Astrocyte of the cerebellum (primary cell): Measurements from ENCODE around the gene COQ10B.
"Not testable (repeated sequence)": the region's sequence is repeated elsewhere in the genome, so short reads cannot be mapped to it uniquely, and the experiment has no call there.

ENCODE experiments used
- DNase-seq: peaks from one replicate; pipeline ENCODE4 v3.0.0-alpha.2; 2011; ENCODE audit warnings: low read depth
- H3K4me3 ChIP-seq: 2 replicates; pipeline ENCODE4 v1.5.1; 2011; ENCODE audit warnings: mild to moderate bottlenecking, low read depth, low read length, moderate library complexity
- CTCF ChIP-seq: IDR thresholded peaks from 2 replicates; pipeline ENCODE4 v1.5.1; 2012; ENCODE audit warnings: low read length, low read depth, moderate library complexity, mild to moderate bottlenecking; ENCODE audit errors: missing control alignments
- in situ Hi-C: cut with HindIII; loops from 2 replicates; pipeline ENCODE4 v1.10.0; 2017; ENCODE audit warnings: low sequenced_read_pairs

Gene COQ10B

GRCh38 chr2:197461057-197461456 lies 7.7 kb downstream of the COQ10B start:
- TF ChIP-seq CTCF = no peak
- in situ Hi-C loops = no loop called here
- no peak overlapping the region for H3K4me3 ChIP-seq
- DNase-seq = no peak

- DNase-seq = peak; percentile 24
- in situ Hi-C loops = no loop called here
- no peak overlapping the region for H3K4me3 ChIP-seq
- TF ChIP-seq CTCF = no peak
Observed at GRCh38 chr2:197464175-197464574, 10.8 kb downstream of the COQ10B start.

GRCh38 chr2:197472166-197472565 lies 18.8 kb downstream of the COQ10B start:
- no peak for DNase-seq
- no peak for TF ChIP-seq CTCF
- in situ Hi-C loops = no loop called here
- no peak overlapping the region for H3K4me3 ChIP-seq

GRCh38 chr2:197477797-197478196 lies 24.4 kb downstream of the COQ10B start:
- no peak overlapping the region for H3K4me3 ChIP-seq

GRCh38 chr2:197480165-197481036 lies 27.0 kb downstream of the COQ10B start:
- no peak overlapping the region for H3K4me3 ChIP-seq
- no peak for DNase-seq
- in situ Hi-C loops = no loop called here
- no peak for TF ChIP-seq CTCF

More at GRCh38 chr2:197477797-197478196, 24.4 kb downstream of the COQ10B start:
- in situ Hi-C loops = loop anchor here (5.0 kb wide), 1 partner anchor 70 kb away; no protein-coding TSS in a partner anchor
- no peak for TF ChIP-seq CTCF
- DNase-seq = no peak

- in situ Hi-C loops = not testable (repeated sequence)
Observed at GRCh38 chr2:197484248-197484647, 30.9 kb downstream of the COQ10B start.

GRCh38 chr2:197486175-197486574 lies 32.8 kb downstream of the COQ10B start:
- no peak for TF ChIP-seq CTCF
- DNase-seq = no peak
- in situ Hi-C loops = no loop called here
- H3K4me3 ChIP-seq = no peak overlapping the region

More at GRCh38 chr2:197484248-197484647, 30.9 kb downstream of the COQ10B start:
- not testable (repeated sequence) for DNase-seq, H3K4me3 ChIP-seq
